Measurements from ENCODE around the gene MAEL.

MAEL gene

GRCh38 chr1:167011560-167012191 lies 22.6 kb downstream of the MAEL start:
- no peaks in the 10 kb centered on the region for H3K27me3 ChIP-seq (ENCODE audit: insufficient read depth, poor library complexity, severe bottlenecking)
- TF ChIP-seq, protein P1, sequence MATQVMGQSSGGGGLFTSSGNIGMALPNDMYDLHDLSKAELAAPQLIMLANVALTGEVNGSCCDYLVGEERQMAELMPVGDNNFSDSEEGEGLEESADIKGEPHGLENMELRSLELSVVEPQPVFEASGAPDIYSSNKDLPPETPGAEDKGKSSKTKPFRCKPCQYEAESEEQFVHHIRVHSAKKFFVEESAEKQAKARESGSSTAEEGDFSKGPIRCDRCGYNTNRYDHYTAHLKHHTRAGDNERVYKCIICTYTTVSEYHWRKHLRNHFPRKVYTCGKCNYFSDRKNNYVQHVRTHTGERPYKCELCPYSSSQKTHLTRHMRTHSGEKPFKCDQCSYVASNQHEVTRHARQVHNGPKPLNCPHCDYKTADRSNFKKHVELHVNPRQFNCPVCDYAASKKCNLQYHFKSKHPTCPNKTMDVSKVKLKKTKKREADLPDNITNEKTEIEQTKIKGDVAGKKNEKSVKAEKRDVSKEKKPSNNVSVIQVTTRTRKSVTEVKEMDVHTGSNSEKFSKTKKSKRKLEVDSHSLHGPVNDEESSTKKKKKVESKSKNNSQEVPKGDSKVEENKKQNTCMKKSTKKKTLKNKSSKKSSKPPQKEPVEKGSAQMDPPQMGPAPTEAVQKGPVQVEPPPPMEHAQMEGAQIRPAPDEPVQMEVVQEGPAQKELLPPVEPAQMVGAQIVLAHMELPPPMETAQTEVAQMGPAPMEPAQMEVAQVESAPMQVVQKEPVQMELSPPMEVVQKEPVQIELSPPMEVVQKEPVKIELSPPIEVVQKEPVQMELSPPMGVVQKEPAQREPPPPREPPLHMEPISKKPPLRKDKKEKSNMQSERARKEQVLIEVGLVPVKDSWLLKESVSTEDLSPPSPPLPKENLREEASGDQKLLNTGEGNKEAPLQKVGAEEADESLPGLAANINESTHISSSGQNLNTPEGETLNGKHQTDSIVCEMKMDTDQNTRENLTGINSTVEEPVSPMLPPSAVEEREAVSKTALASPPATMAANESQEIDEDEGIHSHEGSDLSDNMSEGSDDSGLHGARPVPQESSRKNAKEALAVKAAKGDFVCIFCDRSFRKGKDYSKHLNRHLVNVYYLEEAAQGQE (IDR thresholded peaks at IDR 0.05; ENCODE audit: insufficient replicate concordance, low read depth), result no peak
- DNase-seq (ENCODE audit: low read depth in 1 of 2, low spot score in 1 of 2), result no peak
- H3K27ac ChIP-seq (replicated peaks), result no peak overlapping the region
- H3K4me3 ChIP-seq (replicated peaks; ENCODE audit: insufficient read depth, low read length), result no peak overlapping the region

DNA sequence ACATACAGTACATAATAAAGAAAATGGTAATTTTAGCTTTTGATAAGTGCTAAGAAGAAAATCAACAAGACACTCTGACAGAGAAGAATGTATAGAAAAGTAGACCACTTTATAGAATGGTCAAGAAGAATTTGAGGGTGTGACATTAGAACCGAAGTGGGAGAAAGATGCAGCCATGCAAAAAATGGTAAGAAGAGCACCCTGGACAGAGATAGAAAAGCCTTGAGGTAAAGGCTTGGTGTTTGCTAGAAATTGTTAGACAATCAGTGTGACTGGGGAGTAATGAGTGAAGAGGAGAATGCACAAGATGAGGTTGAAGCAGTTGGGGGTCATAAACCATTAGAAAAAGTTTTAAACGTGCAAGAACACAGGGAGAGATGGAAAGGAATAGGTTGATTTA lies 23.5 kb downstream of the MAEL start:
- DNase-seq (ENCODE audit: low read depth in 1 of 2, low spot score in 1 of 2), result no peak
- Histone ChIP-seq H3K27me3 (ENCODE audit: insufficient read depth, poor library complexity, severe bottlenecking) (no peaks in the 10 kb centered on the region), H3K4me3 (replicated peaks; ENCODE audit: insufficient read depth, low read length) (no peak overlapping the region), H3K27ac (replicated peaks) (no peak overlapping the region)
- TF ChIP-seq, protein P1 (IDR thresholded peaks at IDR 0.05; ENCODE audit: insufficient replicate concordance, low read depth), result peak; percentile 56
- no peak for TF ChIP-seq CTCF (IDR thresholded peaks at IDR 0.05; ENCODE audit: insufficient read depth, low read length)

GRCh38 chr1:167013108-167013929 lies 24.2 kb downstream of the MAEL start:
- TF ChIP-seq GABPA (IDR thresholded peaks at IDR 0.05; ENCODE audit: low read depth) (no peak), CTCF (IDR thresholded peaks at IDR 0.05; ENCODE audit: insufficient read depth, low read length) (no peak), POLR2AphosphoS5 (IDR thresholded peaks at IDR 0.05; ENCODE audit: low read depth) (no peak), SPI1 (IDR thresholded peaks at IDR 0.05; ENCODE audit: borderline replicate concordance, low read depth) (no peak)
- TF ChIP-seq, protein P1 (IDR thresholded peaks at IDR 0.05; ENCODE audit: insufficient replicate concordance, low read depth), result no peak
- no peak for DNase-seq (ENCODE audit: low read depth in 1 of 2, low spot score in 1 of 2)
- no peak overlapping the region for H3K27ac ChIP-seq (replicated peaks)

More at GRCh38 chr1:167013108-167013929, 24.2 kb downstream of the MAEL start:
- Histone ChIP-seq H3K27me3 (ENCODE audit: insufficient read depth, poor library complexity, severe bottlenecking) (no peaks in the 10 kb centered on the region), H3K4me3 (replicated peaks; ENCODE audit: insufficient read depth, low read length) (no peak overlapping the region)

Measured in HL-60 (cell line).